COR-L47 (cell line): ENCODE data around the gene BCL11B.
"Not testable (repeated sequence)": the region's sequence is repeated elsewhere in the genome, so short reads cannot be mapped to it uniquely, and the experiment has no call there.

ENCODE experiments used
- DNase-seq: peaks from one replicate; lab custom pipeline; 2025; lab: John Stamatoyannopoulos, UW

Gene BCL11B

GRCh38 chr14:99239661-99240092 is 32.3 kb downstream of the BCL11B start:
- no peak for DNase-seq

- DNase-seq, result no peak
Measured at GRCh38 chr14:99238216-99238615, 33.8 kb downstream of the BCL11B start.

- DNase-seq, result no peak
Measured at GRCh38 chr14:99237288-99237687, 34.7 kb downstream of the BCL11B start.

GRCh38 chr14:99236386-99237138 is 35.4 kb downstream of the BCL11B start:
- DNase-seq, result no peak

- no peak for DNase-seq
Measured at GRCh38 chr14:99235582-99236320, 36.2 kb downstream of the BCL11B start.

GRCh38 chr14:99234961-99235571 is 36.9 kb downstream of the BCL11B start:
- no peak for DNase-seq

GRCh38 chr14:99234355-99234754 is 37.6 kb downstream of the BCL11B start:
- DNase-seq, result no peak

GRCh38 chr14:99233222-99234035 is 38.6 kb downstream of the BCL11B start:
- no peak for DNase-seq

GRCh38 chr14:99232714-99233214 is 39.2 kb downstream of the BCL11B start:
- no peak for DNase-seq

GRCh38 chr14:99231850-99232713 is 39.9 kb downstream of the BCL11B start:
- DNase-seq, result no peak

- no peak for DNase-seq
Measured at GRCh38 chr14:99231161-99231849, 40.7 kb downstream of the BCL11B start.

- DNase-seq, result no peak
Measured at GRCh38 chr14:99230208-99231151, 41.5 kb downstream of the BCL11B start.

- DNase-seq, result no peak
Measured at GRCh38 chr14:99229654-99230207, 42.3 kb downstream of the BCL11B start.

- DNase-seq, result not testable (repeated sequence)
Measured at GRCh38 chr14:99228760-99229159, 43.2 kb downstream of the BCL11B start.

- no peak for DNase-seq
Measured at GRCh38 chr14:99226687-99227086, 45.3 kb downstream of the BCL11B start.

GRCh38 chr14:99225436-99226203 is 46.4 kb downstream of the BCL11B start:
- no peak for DNase-seq

- DNase-seq, result no peak
Measured at GRCh38 chr14:99224948-99225347, 47.0 kb downstream of the BCL11B start.
